ENCODE results near the gene TTC16. TPM values are rescaled to one million over a fixed set of nuclear protein-coding genes. Genes with fewer than 3 reads are reported as not detected.

The TTC16 gene
- total and polyA plus RNA-seq, 2 of the 8 experiments (the other 6 are each of a cell fraction or from before 2014, with no cell fraction given) = 0.03 TPM; not detected in 1

- TF ChIP-seq ATF3 (IDR thresholded peaks at IDR 0.05; ENCODE audit: insufficient read depth, low read depth, low read length) = no peak
Observed at GRCh38 chr9:127724012-127724411, 8.1 kb downstream of the TTC16 start (continued).
